HS-5 (cell line): ENCODE measurements around the gene TERT.

Experiments used
- DNase-seq: peaks from one replicate; pipeline ENCODE4 v3.0.0-alpha.2; 2012; ENCODE audit warnings: low read depth

The TERT gene

GRCh38 chr5:1219098-1219767, 75.6 kb downstream of the TERT start:
- DNase-seq, result no peak

DNA sequence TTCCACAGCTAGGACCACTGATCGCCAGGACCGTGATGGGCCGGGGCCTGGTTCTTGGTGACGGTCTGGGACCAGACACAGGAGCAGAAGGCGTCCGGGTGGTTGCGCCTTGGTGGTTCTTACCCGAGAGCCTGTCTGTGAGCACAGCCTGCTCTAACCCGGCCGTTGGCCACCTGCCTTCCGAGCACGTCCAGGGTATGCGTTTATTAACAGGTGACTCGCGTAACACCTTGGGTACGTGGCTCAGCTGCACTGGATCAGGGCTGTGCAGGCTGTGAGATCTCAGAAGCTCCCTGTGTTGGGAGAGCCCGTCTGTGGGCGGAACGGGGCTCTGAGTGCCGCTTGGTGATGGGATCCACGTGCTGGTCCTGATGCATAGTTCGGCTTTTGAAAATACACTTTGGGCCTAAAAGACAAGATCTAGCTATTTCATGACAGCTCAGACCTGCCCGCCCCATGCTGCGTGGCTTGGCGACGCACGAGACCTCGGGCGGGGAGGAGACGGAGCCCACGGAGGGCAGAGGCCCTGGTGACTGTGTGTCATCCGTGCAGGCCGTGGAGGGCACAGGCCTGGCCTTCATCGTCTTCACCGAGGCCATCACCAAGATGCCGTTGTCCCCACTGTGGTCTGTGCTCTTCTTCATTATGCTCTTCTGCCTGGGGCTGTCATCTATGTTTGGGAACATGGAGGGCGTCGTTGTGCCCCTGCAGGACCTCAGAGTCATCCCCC, 76.4 kb downstream of the TERT start:
- DNase-seq, result no peak

GRCh38 chr5:1217596-1218206, 77.2 kb downstream of the TERT start:
- no peak for DNase-seq

DNA sequence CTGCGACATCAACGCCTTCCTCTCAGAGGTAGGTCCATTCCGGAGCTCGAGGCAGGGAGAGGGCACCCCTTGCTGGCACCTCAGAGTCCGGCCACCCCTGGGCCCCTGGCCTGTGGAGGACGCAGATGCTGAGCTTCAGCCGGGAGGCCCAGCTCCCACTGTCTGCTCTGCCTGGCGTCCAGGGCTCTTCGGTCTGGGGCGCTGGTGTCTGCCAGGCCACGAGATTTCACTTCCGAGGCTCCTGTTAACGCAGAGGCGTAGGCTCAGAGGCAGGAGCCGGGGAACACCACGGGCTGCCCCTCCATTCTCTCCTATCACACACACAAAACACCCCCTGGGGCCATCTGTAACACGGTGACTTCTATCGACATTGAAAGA, 78.0 kb downstream of the TERT start:
- DNase-seq, result no peak

- no peak for DNase-seq
Observed at GRCh38 chr5:1216211-1216917, 78.5 kb downstream of the TERT start.

- no peak for DNase-seq
Observed at GRCh38 chr5:1215320-1216096, 79.4 kb downstream of the TERT start.

GRCh38 chr5:1214936-1215220, 80.0 kb downstream of the TERT start:
- DNase-seq, result no peak

DNA sequence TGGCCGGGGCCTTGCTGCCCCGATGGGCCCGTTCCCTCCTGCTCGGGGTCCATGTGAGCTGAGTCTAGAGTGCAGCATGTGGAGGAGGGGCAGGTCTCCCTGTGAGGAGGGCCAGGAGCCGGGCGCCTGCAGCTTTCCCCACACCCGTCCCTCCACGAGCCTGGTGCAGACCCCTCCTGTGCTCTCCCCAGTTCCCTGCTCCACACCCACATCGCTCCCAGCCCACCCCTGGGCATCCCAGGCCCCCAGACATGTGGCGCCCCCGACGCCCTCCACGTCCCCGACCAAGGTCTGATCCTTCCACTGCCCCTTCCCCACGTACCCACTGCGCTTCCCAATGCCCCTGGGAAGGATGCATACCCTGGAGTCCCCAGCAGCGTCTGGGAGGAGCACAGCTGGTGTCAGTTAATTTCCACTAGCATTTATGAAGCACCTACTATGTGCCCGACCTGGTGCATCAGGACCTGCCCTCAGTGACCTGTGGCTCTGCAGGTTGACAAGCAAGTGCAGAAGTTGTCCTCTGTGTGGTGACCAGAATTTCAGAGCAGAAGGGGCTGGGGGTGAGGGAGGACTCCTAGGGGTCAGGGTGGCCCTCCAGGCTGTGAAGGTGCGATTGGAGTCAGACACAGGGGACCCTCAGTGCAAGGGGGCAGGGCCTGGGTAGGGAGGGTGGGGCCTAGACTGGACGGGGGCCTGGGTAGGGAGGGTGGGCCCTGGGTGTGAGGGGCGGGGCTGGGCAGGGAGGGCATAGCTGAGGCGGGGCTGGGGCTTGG, 80.5 kb downstream of the TERT start:
- no peak for DNase-seq

- no peak for DNase-seq
Observed at GRCh38 chr5:1213508-1214162, 81.2 kb downstream of the TERT start.

- DNase-seq, result no peak
Observed at GRCh38 chr5:1212881-1213280, 82.0 kb downstream of the TERT start.

- DNase-seq, result no peak
Observed at GRCh38 chr5:1212271-1212670, 82.6 kb downstream of the TERT start.

GRCh38 chr5:1211701-1212100, 83.2 kb downstream of the TERT start:
- no peak for DNase-seq

GRCh38 chr5:1210832-1211251, 84.0 kb downstream of the TERT start:
- DNase-seq, result no peak

DNA sequence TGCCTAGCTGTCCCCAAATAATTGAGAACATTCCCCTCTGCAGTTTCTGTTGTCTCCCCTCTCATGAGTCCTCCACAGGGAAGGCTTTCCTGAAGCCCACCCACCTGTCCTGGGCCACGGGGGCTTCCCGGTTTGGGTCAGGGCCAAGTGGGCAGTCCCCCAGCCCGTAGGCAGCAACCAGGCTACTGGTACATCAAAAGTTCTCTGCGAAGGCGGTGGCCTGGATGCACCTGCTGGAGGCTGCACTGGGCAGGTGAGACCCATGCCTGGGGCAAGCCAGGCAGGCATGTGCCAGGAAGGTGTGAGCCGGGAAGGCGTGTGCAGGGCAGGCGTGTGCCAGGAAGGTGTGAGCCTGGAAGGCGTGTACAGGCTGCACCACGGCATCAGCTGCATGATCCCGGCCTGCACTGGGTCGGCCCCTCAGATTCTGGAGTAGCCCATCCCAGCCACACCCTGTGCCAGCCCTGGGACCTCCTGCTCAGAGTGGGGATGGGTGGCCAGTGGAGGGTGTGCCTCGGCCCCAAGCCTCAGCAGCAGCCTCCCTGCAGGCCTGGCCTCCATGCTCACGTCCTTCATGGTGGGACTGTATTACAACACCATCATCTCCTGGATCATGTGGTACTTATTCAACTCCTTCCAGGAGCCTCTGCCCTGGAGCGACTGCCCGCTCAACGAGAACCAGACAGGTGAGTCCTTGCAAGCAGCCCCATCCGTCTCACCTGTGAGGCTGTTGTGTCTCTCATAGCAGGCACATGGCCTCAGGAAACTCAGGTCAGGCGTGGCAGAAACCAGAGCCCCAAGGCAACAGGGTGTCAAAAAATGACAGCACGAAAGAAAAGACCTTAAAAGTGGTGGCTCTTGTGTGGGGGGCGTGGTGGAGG, 84.7 kb downstream of the TERT start:
- no peak for DNase-seq

DNA sequence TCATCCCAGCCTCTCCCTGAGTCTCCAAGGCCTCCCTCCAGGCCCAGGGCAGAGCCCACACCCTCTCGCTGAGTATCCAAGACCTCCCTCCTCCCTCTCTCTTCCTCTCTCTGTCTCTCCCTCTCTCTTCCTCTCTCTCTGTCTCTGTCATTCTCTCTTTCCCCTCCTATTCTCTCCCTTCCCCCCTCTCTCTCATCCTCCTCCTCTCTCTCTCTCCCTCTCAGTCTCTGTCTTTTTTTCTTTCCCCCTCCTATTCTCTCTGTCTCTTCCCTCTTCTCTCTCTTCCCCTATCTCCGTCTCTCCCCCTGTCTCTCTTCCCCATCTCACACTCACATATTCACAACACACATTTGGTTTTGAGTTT, 85.4 kb downstream of the TERT start:
- no peak for DNase-seq

GRCh38 chr5:1208743-1209488, 86.0 kb downstream of the TERT start:
- no peak for DNase-seq

- DNase-seq, result no peak
Observed at GRCh38 chr5:1208221-1208742, 86.6 kb downstream of the TERT start.

- no peak for DNase-seq
Observed at GRCh38 chr5:1207555-1207954, 87.3 kb downstream of the TERT start.
